ENCODE measurements around the gene NDE1.

DNA sequence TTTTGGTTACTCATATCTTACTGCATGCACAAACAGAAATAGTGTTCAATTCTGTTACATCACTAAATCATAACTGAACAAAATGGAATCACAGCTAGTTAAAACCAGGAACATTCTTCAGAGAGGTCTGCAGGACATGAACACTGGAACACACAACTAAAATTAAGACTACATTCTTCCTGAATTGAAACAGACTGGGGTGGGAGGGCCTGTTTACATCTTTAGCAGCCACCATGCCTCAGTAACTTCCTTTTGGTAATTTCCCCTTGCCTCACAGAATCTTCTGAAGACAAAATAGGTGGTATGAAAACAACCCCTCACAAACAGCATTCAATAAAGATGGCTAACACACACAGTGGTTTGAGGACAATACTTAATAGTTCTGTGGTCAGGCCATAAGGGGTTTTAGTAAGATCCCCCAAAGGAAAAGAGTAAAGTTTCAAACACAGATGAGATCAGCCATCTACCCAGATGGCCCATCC, 13.6 kb upstream of the NDE1 start:
- TF ChIP-seq, protein P1, sequence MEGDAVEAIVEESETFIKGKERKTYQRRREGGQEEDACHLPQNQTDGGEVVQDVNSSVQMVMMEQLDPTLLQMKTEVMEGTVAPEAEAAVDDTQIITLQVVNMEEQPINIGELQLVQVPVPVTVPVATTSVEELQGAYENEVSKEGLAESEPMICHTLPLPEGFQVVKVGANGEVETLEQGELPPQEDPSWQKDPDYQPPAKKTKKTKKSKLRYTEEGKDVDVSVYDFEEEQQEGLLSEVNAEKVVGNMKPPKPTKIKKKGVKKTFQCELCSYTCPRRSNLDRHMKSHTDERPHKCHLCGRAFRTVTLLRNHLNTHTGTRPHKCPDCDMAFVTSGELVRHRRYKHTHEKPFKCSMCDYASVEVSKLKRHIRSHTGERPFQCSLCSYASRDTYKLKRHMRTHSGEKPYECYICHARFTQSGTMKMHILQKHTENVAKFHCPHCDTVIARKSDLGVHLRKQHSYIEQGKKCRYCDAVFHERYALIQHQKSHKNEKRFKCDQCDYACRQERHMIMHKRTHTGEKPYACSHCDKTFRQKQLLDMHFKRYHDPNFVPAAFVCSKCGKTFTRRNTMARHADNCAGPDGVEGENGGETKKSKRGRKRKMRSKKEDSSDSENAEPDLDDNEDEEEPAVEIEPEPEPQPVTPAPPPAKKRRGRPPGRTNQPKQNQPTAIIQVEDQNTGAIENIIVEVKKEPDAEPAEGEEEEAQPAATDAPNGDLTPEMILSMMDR (conservative IDR thresholded peaks at IDR 0.05 in 1 of 2, IDR thresholded peaks at IDR 0.05 in 1 of 2; ENCODE audit: extremely low read depth in 1 of 2, insufficient read depth in 1 of 2, low read depth in 1 of 2, low read length in 2 of 2), result no peak
- TF ChIP-seq EZH2 (IDR thresholded peaks at IDR 0.05; ENCODE audit: borderline replicate concordance, low read length), result no peak

Measured in mammary epithelial cell (primary cell).